WERI-Rb-1 (cell line): Measurements from ENCODE around the gene SLC12A3.

Experiments used
- DNase-seq: peaks from one replicate; pipeline ENCODE4 v3.0.0-alpha.2; 2020
- H3K27ac ChIP-seq: fragments of 250-450 bp; sonication (Bioruptor Pico); 2 replicates; pipeline ENCODE4 v1.5.1; 2020; ENCODE audit warnings: mild to moderate bottlenecking, moderate library complexity
- H3K27me3 ChIP-seq: fragments of 250-450 bp; sonication (Bioruptor Pico); 2 replicates; pipeline ENCODE4 v1.5.1; 2021; ENCODE audit warnings: mild to moderate bottlenecking, low read depth, moderate library complexity; ENCODE audit not compliant: insufficient read depth, severe bottlenecking
- H3K36me3 ChIP-seq: fragments of 250-450 bp; sonication (Bioruptor Pico); 2 replicates; pipeline ENCODE4 v1.5.1; 2020; ENCODE audit warnings: mild to moderate bottlenecking, moderate library complexity
- H3K4me3 ChIP-seq: 2 replicates; pipeline ENCODE4 v1.5.1; 2011; ENCODE audit warnings: low read depth, mild to moderate bottlenecking, control low read depth, low read length
- H3K9me3 ChIP-seq: fragments of 250-450 bp; sonication (Bioruptor Pico); 2 replicates; pipeline ENCODE4 v1.5.1; 2021; ENCODE audit warnings: mild to moderate bottlenecking, moderate library complexity; ENCODE audit not compliant: severe bottlenecking
- CTCF ChIP-seq: IDR thresholded peaks from 2 replicates; pipeline ENCODE4 v1.5.1; 2011; ENCODE audit warnings: low read depth, mild to moderate bottlenecking, control low read depth, inconsistent platforms, low read length

Gene SLC12A3

GRCh38 chr16:56946767-56947603 lies 82.0 kb downstream of the SLC12A3 start:
- no peak for DNase-seq
- Histone ChIP-seq H3K27ac (no peak overlapping the region), H3K27me3 (no peaks in the 10 kb centered on the region), H3K9me3 (no peaks in the 10 kb centered on the region), H3K36me3 (peaks cover 35% of the 10 kb centered on the region), H3K4me3 (no peak overlapping the region)
- TF ChIP-seq CTCF = no peak

- Histone ChIP-seq H3K9me3 (no peaks in the 10 kb centered on the region), H3K27me3 (no peaks in the 10 kb centered on the region), H3K27ac (no peak overlapping the region), H3K36me3 (peaks cover 29% of the 10 kb centered on the region), H3K4me3 (no peak overlapping the region)
- TF ChIP-seq CTCF = no peak
- DNase-seq = no peak
Observed at GRCh38 chr16:56947604-56947995, 82.6 kb downstream of the SLC12A3 start.

GRCh38 chr16:56948234-56948633 lies 83.2 kb downstream of the SLC12A3 start:
- no peak for DNase-seq
- H3K4me3 ChIP-seq = no peak overlapping the region
- no peak for TF ChIP-seq CTCF
- H3K27ac ChIP-seq = no peak overlapping the region
- H3K9me3 ChIP-seq = no peaks in the 10 kb centered on the region
- peaks cover 23% of the 10 kb centered on the region for H3K36me3 ChIP-seq
- no peaks in the 10 kb centered on the region for H3K27me3 ChIP-seq

- H3K4me3 ChIP-seq = no peak overlapping the region
- DNase-seq = no peak
- no peak for TF ChIP-seq CTCF
- H3K27ac ChIP-seq = no peak overlapping the region
- H3K9me3 ChIP-seq = no peaks in the 10 kb centered on the region
- peaks cover 5% of the 10 kb centered on the region for H3K36me3 ChIP-seq
- no peaks in the 10 kb centered on the region for H3K27me3 ChIP-seq
Observed at GRCh38 chr16:56950051-56950450, 85.0 kb downstream of the SLC12A3 start.

- Histone ChIP-seq H3K4me3 (no peak overlapping the region), H3K27me3 (no peaks in the 10 kb centered on the region), H3K9me3 (no peaks in the 10 kb centered on the region), H3K27ac (no peak overlapping the region), H3K36me3 (peaks cover under 1% of the 10 kb centered on the region)
- DNase-seq = no peak
- TF ChIP-seq CTCF = no peak
Observed at GRCh38 chr16:56950455-56950854, 85.4 kb downstream of the SLC12A3 start.
